Lung microvascular endothelial cell (primary cell): ENCODE data around the gene CBLN3. TPM values are rescaled to one million over a fixed set of nuclear protein-coding genes. Genes with fewer than 3 reads are reported as not detected.

Source experiments
- DNase-seq, 2 donors: peaks; one replicate each; pipeline versions ENCODE4 v3.0.0 to v3.0.0-alpha.2; 2010; ENCODE audit warnings: low read depth in 2 of 2
- total RNA-seq: library from RNA; depleted of rRNA; stranded (reverse); fragments of >200 nt; gene quantifications from 2 replicates; pipeline ENCODE4 v1.2.1, GENCODE V29; 2014

Gene CBLN3
- total RNA-seq, 1 donor from 2014 or later: 0.20 TPM

GRCh38 chr14:24439257-24439656 lies 9.8 kb upstream of the CBLN3 start:
- no peak for DNase-seq

GRCh38 chr14:24438223-24439097 lies 9.0 kb upstream of the CBLN3 start:
- DNase-seq: no peak

- no peak for DNase-seq
Observed at GRCh38 chr14:24437736-24438067, 8.2 kb upstream of the CBLN3 start.

DNA sequence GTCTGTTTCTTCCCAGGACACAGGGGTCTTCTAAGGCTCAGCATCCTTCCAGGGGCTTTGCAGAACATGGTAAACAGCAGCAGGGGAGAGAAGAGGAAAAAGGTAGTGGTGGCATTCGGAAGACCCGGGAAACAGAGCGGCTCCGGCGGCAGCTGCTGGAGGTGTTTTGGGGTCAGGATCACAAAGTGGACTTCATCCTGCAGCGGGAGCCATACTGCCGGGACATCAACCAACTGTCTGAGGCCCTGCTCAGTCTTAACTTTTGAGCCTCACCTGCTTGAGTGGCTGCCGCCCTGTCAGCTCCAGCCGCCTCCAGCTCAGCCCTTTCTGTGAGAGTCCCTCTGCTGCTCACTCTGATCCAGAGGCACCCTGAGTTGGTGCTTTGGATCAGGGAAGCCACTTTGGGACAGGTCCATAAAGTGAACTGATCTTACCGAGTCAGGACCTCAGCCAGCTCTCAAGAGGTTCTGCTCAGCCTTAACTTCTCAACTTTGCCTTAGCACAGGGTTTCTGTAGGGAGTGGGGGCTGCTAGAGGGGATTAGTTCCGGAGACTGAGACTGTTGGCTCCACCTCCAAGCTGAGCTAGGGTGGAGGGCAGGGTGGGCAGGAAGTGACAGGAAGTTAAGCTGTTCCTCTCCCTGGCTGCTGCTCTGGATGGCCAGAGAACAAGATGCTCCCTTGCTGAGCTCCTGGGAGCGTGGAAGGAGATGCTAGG lies 7.7 kb upstream of the CBLN3 start:
- DNase-seq: peak; percentile 39 to 49

- DNase-seq: peak; percentile 96 to 98
Observed at GRCh38 chr14:24436355-24437019, 7.0 kb upstream of the CBLN3 start.

GRCh38 chr14:24435998-24436354 lies 6.5 kb upstream of the CBLN3 start:
- DNase-seq: no peak

DNA sequence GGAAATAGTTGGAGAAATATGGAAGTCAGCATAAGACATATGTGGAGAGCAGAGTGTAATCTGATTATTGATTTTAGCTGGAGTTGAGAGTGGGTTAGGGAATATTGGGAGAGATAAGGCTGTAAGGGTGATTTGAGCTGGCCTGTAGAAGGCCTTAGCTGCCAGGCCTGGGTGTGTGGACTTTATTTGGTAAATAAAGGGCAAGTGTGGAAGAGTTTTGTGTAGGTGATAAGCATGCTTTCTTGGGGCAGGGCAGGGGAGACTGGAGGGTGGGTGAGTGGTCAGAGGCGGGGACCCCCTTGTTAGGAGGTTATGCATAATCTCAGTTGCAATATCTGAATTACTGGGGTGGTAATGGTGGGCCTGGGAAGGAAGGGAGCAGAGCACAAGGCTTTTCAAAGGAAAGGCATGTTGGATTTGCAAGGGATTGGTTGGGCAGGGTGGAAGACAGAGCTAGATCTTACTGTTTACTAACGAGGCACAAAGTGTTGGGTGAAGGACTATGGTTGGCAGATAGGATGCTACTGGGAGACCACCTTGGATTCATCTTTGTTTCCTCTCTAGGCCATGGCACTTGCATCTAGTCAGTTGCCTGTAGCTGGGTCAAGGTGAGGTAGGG lies 5.8 kb upstream of the CBLN3 start:
- no peak for DNase-seq

DNA sequence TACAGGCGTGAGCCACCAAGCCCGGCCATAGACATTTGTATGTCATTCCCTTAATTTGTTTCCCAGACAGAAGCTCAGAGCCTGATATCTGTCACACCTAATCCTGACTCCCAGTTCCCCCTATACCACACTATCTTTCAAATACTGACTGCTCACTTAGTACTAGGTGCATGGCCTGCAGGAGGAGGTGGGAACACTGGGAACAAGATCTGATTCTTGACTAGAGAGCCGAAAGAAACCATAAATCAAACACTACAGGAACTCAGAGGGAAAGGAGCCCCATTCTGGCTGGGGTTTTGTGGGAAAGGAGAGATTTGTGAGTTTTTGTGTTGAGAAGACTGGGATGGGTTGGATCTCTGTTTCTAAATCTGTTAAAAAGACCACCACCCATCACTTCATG lies 5.2 kb upstream of the CBLN3 start:
- DNase-seq: no peak

DNA sequence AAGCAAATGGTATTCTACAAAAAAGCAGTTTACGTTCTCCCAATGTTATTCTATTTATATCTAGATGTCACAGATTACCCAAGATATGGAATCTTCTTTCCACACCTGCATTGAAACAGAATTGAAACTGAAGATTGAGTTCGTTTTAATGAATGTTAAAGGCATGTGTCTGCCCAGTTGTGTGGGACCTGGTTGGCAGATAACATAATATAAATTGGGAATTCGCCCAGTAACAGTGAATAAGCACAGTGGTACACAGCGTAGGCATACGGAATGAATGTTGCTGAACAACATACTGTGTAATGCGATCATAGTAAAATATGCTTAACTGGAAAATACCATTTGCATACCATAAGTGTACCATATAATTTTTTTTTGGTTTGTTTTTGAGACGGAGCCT lies 4.6 kb upstream of the CBLN3 start:
- no peak for DNase-seq

DNA sequence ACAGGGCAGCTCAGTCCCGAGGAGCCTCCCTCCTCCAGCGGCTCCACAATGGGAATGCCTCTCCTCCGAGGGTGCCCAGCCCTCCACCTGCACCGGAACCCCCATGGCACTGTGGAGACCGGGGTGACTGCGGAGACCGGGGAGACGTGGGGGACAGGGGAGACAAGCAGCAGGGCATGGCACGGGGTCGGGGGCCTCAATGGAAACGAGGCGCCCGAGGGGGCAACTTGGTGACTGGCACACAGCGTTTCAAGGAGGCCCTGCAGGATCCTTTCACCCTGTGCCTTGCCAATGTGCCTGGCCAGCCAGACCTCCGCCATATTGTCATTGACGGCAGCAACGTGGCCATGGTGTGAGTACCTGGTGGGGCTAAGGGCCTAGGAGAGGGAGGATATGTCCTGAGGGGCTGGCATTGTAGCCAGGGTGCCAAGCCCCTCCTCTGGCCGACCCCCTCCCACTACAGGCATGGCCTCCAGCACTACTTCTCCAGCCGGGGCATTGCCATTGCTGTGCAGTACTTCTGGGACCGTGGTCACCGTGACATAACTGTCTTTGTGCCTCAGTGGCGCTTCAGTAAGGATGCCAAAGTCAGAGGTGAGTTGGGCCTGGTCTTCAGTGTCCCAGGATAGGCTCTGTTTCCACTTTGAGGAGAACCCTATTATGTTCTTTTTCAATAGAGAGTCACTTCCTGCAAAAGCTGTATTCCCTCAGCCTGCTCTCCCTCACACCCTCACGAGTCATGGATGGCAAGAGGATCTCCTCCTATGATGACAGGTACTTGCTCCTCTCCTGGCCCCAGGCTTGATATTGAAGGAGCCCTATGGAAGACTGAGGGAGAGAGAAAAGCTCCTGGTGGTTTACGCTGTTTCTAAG lies 3.0 kb upstream of the CBLN3 start:
- DNase-seq: no peak

- peak; percentile 91 to 97 for DNase-seq
Observed at GRCh38 chr14:24431569-24432258, 2.2 kb upstream of the CBLN3 start.

DNA sequence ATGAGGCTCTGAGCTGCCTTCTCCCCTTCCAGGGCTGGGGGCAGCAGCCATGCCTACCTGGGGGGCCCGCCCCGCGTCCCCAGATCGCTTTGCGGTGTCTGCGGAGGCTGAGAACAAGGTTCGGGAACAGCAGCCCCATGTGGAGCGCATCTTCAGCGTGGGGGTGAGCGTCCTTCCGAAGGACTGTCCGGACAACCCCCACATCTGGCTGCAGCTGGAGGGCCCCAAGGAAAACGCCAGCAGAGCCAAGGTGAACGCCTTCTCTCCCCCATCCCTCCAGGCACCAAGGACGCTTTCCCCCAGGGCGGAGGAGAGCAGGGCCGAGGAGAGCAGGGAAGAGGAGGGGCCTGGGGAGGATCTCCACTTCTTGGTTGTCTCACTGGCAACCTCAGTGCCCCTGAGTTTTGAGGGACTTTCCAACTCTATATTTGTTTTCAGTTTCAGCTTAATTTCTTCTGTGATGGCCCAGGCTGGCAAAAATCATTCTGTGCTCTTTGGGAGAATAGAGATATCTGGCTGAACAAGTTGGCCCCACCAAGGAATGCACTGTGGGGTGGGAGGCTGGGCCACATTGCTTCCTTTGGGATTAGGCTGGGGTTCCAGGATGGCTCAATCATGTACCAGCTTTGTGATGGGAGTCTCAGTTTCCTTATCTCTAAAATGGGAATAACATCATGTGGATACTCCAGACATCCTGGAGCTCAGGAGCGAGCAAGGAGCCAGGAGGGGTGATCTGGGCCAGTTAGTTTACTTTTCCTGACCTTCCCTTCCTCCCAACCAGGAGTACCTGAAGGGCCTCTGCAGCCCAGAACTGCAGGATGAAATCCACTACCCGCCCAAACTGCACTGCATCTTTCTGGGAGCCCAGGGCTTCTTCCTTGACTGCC lies 1.5 kb upstream of the CBLN3 start:
- DNase-seq: peak; percentile 15 to 68

DNA sequence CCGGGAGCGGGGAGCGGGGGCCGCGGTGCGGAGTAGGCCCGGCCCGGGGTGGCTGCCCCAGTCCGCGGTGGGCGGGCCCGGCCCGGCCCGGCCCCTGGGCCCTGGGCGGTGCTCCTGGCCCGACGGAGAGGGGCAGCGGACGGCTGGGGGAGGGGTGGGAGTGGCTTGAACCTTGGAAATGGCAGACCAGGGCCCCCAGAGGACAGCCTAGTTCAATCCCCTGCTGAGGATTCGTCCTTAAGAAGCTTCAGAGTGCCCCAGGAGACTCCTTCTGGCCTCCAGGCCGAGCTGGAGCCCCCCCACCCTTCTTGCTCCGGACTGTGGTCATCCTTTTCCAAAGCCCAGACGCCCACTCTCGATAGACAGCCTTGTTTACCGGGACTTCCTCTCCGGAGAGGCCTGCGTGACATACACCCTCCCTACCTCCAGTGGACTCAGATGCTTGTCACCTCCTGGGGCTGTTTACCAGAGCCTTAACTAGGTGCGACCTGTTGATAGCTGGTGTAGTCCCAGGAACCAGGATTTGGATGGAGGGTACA lies 744 bp upstream of the CBLN3 start:
- DNase-seq: peak; percentile 76 to 80

DNA sequence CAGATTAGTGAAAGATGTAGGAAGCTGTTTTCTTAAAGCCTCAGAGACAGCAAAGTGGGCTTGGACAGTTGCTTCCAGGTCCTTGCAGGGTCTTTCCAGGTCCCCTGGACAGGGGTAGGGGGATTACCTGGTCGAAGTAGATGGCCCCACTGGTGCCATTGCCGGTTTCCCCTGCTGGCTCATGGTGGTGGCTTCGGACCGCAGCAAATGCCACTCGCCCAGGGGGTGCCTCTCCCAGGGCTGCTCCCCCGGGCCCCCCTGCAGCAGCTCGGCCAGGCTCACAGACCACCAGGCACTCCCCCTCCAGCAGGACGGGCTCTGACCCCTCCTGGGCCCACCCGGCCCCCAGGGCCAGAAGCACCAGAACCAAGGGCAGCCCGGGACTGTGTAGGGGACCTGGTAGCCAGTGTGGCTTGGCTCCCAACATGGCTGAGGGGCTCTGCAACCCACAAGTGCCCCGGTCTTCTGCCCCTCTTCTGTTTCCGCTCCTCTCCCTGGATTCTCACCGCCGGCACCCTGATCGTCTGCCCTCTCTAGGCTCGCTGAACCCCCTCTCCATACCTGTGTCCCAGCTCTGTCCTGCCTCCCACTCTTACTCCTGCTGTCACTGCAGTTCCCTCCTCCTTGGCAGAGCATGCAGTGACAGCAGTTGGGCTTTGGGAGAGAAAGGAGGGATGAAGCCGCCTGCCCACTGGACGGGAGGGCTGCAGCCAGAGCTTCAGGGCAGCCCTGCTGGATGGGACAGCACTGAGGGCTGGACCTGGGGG lies 657 bp downstream of the CBLN3 start:
- no peak for DNase-seq

DNA sequence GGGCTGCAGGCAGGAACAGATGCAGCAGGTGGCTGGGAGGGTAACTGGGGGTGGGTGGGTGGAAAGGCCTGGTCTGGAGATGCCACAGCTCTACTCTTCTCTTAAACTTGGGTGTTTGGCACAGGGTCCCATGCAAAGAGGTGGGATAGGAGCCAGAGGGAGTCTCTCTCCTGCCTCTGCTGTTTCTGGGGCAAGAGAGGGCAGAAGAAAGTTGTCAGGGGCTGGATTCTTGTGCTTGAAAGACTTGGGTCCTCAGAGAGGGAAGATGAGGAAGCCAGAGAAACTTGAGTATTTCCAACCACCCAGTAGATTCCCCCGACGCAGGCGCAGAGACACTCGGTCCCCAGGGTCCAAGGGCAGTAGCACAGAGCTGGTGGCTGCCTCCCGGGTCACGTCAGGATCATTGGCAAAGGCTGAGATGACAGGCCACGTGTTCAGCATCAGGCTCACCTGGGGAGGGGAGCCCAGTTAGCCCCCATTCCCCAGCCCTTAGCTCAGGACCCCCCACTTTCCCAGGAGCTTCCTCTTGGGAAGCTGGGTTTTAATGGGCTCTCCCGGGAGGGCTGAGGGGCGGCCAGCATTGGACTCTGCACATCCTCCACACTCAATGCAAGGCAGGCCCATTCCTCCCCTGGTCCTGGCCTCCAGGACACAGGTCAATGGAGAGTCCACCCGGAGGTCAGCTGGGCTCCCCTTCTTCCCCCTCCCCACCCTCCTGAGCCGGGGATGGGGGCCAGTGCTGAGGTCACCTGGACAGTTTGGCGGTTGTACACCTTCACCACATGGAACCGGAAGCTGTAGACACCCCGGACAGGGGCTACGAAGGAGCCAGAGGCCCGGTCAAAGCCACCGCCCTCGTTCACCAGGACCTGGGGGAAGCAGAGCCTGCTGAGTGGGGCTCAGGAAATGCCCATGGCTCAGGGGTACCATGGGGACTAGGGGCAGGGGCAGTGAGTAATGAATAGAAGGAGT lies 1.6 kb downstream of the CBLN3 start:
- DNase-seq: no peak

DNA sequence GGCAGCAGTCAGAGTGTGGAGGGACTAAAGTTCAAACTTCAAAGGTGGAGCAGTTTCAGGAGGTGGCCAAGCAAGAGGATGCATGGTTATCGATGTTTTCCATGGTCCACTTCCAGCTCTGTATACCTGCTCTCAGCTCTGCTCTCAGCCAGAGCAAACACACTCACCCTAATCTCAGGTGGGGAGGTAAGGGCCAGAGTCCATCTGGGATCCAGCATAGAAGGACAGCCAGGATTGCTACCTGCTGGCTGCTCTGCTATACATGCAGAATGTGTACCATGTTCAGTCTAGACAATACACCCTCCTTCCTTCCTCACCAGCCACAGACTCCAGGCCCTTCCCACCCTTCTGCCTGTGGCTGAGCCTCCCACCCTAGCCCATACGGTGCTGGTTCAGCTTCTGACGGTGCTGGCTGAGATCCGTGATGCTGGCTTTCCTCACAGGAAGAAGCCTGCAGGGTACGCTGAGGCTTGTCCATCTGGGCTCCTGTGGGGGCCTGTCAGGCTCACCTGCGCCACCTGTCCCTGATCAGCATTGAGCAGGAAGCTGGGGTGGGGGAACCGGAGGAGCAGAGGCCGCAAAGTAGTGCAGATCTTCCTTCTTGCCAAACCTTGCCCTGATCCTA lies 2.4 kb downstream of the CBLN3 start:
- no peak for DNase-seq
